Stimulated activated CD8-positive, alpha-beta memory T cell treated with anti-CD3 and anti-CD28 coated beads, Interleukin-2, amount 100 ng/mL, for 1 hour (primary cell): Measurements from ENCODE around the gene ANKRD60.

Experiments
- DNase-seq, 2 donors: peaks; one replicate each; pipeline ENCODE4 v3.0.0-alpha.2; 2020; ENCODE audit warnings: low read depth in 2 of 2

The ANKRD60 gene

GRCh38 chr20:58228484-58229197, at the start of gene ANKRD60:
ANKRD60 (minus strand) TSS chr20:58228653; CDS start chr20:58228653, 0 bp downstream.
- DNase-seq, result no peak

- no peak for DNase-seq
These were observed 49.4 kb upstream of the ANKRD60 start for GRCh38 chr20:58277578-58278472.

- no peak for DNase-seq
These were observed 48.7 kb upstream of the ANKRD60 start for GRCh38 chr20:58277107-58277506.

GRCh38 chr20:58274384-58274783, 45.9 kb upstream of the ANKRD60 start:
- no peak for DNase-seq

- DNase-seq, result no peak
These were observed 43.3 kb upstream of the ANKRD60 start for GRCh38 chr20:58271606-58272351.

- DNase-seq, result no peak
These were observed 40.6 kb upstream of the ANKRD60 start for GRCh38 chr20:58268936-58269619.

- DNase-seq, result no peak
These were observed 40.0 kb upstream of the ANKRD60 start for GRCh38 chr20:58268421-58268821.

- no peak for DNase-seq
These were observed 39.1 kb upstream of the ANKRD60 start for GRCh38 chr20:58267389-58268215.

GRCh38 chr20:58264271-58264670, 35.8 kb upstream of the ANKRD60 start:
- DNase-seq, result no peak

- DNase-seq, result no peak
These were observed 33.2 kb upstream of the ANKRD60 start for GRCh38 chr20:58261660-58262059.

GRCh38 chr20:58260006-58260405, 31.6 kb upstream of the ANKRD60 start:
- DNase-seq, result no peak

- DNase-seq, result no peak
These were observed 28.4 kb upstream of the ANKRD60 start for GRCh38 chr20:58256842-58257241.

GRCh38 chr20:58256307-58256706, 27.9 kb upstream of the ANKRD60 start:
- DNase-seq, result no peak

GRCh38 chr20:58254890-58255289, 26.4 kb upstream of the ANKRD60 start:
- DNase-seq, result no peak

- no peak for DNase-seq
These were observed 23.6 kb upstream of the ANKRD60 start for GRCh38 chr20:58251979-58252591.

- DNase-seq, result no peak
These were observed 23.0 kb upstream of the ANKRD60 start for GRCh38 chr20:58251348-58251978.

GRCh38 chr20:58246346-58246745, 17.9 kb upstream of the ANKRD60 start:
- DNase-seq, result no peak

GRCh38 chr20:58245931-58246330, 17.5 kb upstream of the ANKRD60 start:
- DNase-seq, result no peak

GRCh38 chr20:58245181-58245891, 16.9 kb upstream of the ANKRD60 start:
- no peak for DNase-seq
